HT-29 (cell line): ENCODE results near the gene TIMM29. TPM values are rescaled to one million over a fixed set of nuclear protein-coding genes. Genes with fewer than 3 reads are reported as not detected.
"Not testable (repeated sequence)": the region's sequence is repeated elsewhere in the genome, so short reads cannot be mapped to it uniquely, and the experiment has no call there.

Source experiments
- DNase-seq: peaks from one replicate; pipeline ENCODE4 v3.0.0-alpha.2; 2015; ENCODE audit warnings: low spot score
- total RNA-seq: library from RNA; depleted of rRNA; stranded (reverse); fragments of >200 nt; shearing (Covaris generic); gene quantifications from 2 replicates; pipeline ENCODE4 v1.2.3, GENCODE V29; 2014

TIMM29 gene
- total RNA-seq, 1 experiment from 2014 or later: 37.6 TPM

GRCh38 chr19:10943412-10943811, 14.8 kb downstream of the TIMM29 start:
- not testable (repeated sequence) for DNase-seq

- DNase-seq: no peak
These were observed 16.7 kb downstream of the TIMM29 start for GRCh38 chr19:10945264-10945663.

- no peak for DNase-seq
These were observed 18.5 kb downstream of the TIMM29 start for GRCh38 chr19:10946958-10947657.

- DNase-seq: peak; percentile 67
These were observed 24.2 kb downstream of the TIMM29 start for GRCh38 chr19:10952809-10953208.

- DNase-seq: not testable (repeated sequence)
These were observed 30.8 kb downstream of the TIMM29 start for GRCh38 chr19:10959277-10959968.

- DNase-seq: peak; percentile 91
These were observed 31.9 kb downstream of the TIMM29 start, which contains the start of gene SMARCA4 for GRCh38 chr19:10960314-10961072. Gene SMARCA4 (plus strand): TSS chr19:10961030. CDS start chr19:10984152, 23,122 bp downstream.

GRCh38 chr19:10961073-10961860, 32.7 kb downstream of the TIMM29 start:
- DNase-seq: no peak

- no peak for DNase-seq
These were observed 34.3 kb downstream of the TIMM29 start for GRCh38 chr19:10962863-10963262.

GRCh38 chr19:10963865-10964264, 35.3 kb downstream of the TIMM29 start:
- DNase-seq: no peak

GRCh38 chr19:10964903-10965302, 36.3 kb downstream of the TIMM29 start:
- no peak for DNase-seq

- DNase-seq: no peak
These were observed 36.8 kb downstream of the TIMM29 start for GRCh38 chr19:10965398-10965797.

- DNase-seq: no peak
These were observed 38.2 kb downstream of the TIMM29 start for GRCh38 chr19:10966809-10967208.

GRCh38 chr19:10968527-10969135, 40.0 kb downstream of the TIMM29 start:
- no peak for DNase-seq

- no peak for DNase-seq
These were observed 42.6 kb downstream of the TIMM29 start for GRCh38 chr19:10971107-10971726.

GRCh38 chr19:10975374-10976130, 46.9 kb downstream of the TIMM29 start:
- DNase-seq: no peak

- DNase-seq: no peak
These were observed 47.7 kb downstream of the TIMM29 start for GRCh38 chr19:10976131-10976892.

- DNase-seq: no peak
These were observed 49.1 kb downstream of the TIMM29 start for GRCh38 chr19:10977742-10978092.
